COR-L47 (cell line): ENCODE measurements around the gene USPL1.
A peak's percentile ranks its signal among the peaks of the same experiment; 100 is the strongest.
"Not testable (repeated sequence)": the region's sequence is repeated elsewhere in the genome, so short reads cannot be mapped to it uniquely, and the experiment has no call there.

Experiments used
- DNase-seq: peaks from one replicate; lab custom pipeline; 2025; lab: John Stamatoyannopoulos, UW

Gene USPL1

GRCh38 chr13:30615866-30616541 is 1.7 kb upstream of the USPL1 start:
- DNase-seq = no peak

- DNase-seq = peak; percentile 62
Observed at GRCh38 chr13:30616927-30617314, 799 bp upstream of the USPL1 start.

GRCh38 chr13:30618186-30618929 is 638 bp downstream of the USPL1 start:
- no peak for DNase-seq

GRCh38 chr13:30618930-30619279 is 1.2 kb downstream of the USPL1 start:
- DNase-seq = no peak

- DNase-seq = no peak
Observed at GRCh38 chr13:30619731-30620130, 2.0 kb downstream of the USPL1 start.

- no peak for DNase-seq
Observed at GRCh38 chr13:30620941-30621340, 3.2 kb downstream of the USPL1 start.

GRCh38 chr13:30622551-30622950 is 4.8 kb downstream of the USPL1 start:
- DNase-seq = no peak

- no peak for DNase-seq
Observed at GRCh38 chr13:30623392-30623791, 5.7 kb downstream of the USPL1 start.

- no peak for DNase-seq
Observed at GRCh38 chr13:30624630-30625029, 6.9 kb downstream of the USPL1 start.

GRCh38 chr13:30629527-30629926 is 11.8 kb downstream of the USPL1 start:
- no peak for DNase-seq

- no peak for DNase-seq
Observed at GRCh38 chr13:30633861-30634260, 16.1 kb downstream of the USPL1 start.

GRCh38 chr13:30634838-30635237 is 17.1 kb downstream of the USPL1 start:
- DNase-seq = no peak

- no peak for DNase-seq
Observed at GRCh38 chr13:30638301-30638700, 20.6 kb downstream of the USPL1 start.

GRCh38 chr13:30639671-30640070 is 22.0 kb downstream of the USPL1 start:
- no peak for DNase-seq

GRCh38 chr13:30641173-30641572 is 23.5 kb downstream of the USPL1 start:
- not testable (repeated sequence) for DNase-seq

GRCh38 chr13:30645629-30646028 is 27.9 kb downstream of the USPL1 start:
- no peak for DNase-seq

GRCh38 chr13:30647420-30647819 is 29.7 kb downstream of the USPL1 start:
- no peak for DNase-seq

GRCh38 chr13:30647824-30648521 is 30.3 kb downstream of the USPL1 start:
- no peak for DNase-seq

GRCh38 chr13:30648522-30649012 is 30.8 kb downstream of the USPL1 start:
- no peak for DNase-seq

- not testable (repeated sequence) for DNase-seq
Observed at GRCh38 chr13:30651648-30652047, 33.9 kb downstream of the USPL1 start.

- DNase-seq = no peak
Observed at GRCh38 chr13:30652746-30653386, 35.1 kb downstream of the USPL1 start.

GRCh38 chr13:30654430-30654829 is 36.7 kb downstream of the USPL1 start:
- DNase-seq = no peak
